Activated CD8-positive, alpha-beta T cell treated with anti-CD3 and anti-CD28 coated beads, Interleukin-2, amount 10 ng/mL, durations not matched to agents 7 days and 5 days (primary cell): Measurements from ENCODE around the gene MMP24OS. TPM values are rescaled to one million over a fixed set of nuclear protein-coding genes. Genes with fewer than 3 reads are reported as not detected.
A peak's percentile ranks its signal among the peaks of the same experiment; 100 is the strongest.
"Not testable (repeated sequence)": the region's sequence is repeated elsewhere in the genome, so short reads cannot be mapped to it uniquely, and the experiment has no call there.

ENCODE experiments used
- ATAC-seq: fragments of 150-1000 bp; cut with Tn5 transposase; one replicate; pipeline ENCODE4 v1.10.0; 2021; ENCODE audit warnings: moderate library complexity
- CTCF ChIA-PET: fragments of 350-600 bp; sonication (Branson Sonifier 250); formaldehyde crosslinking; loops from one replicate; lab custom pipeline; 2021; ENCODE audit warnings: antibody characterized with exemption; lab: Charles Lee
- POLR2A ChIA-PET: fragments of 350-600 bp; sonication (Branson Sonifier 250); formaldehyde crosslinking; loops from one replicate; lab custom pipeline; 2021; ENCODE audit warnings: antibody characterized with exemption; lab: Charles Lee
- DNase-seq: peaks from one replicate; pipeline ENCODE4 v3.0.0-alpha.2; 2020
- H3K27ac Mint-ChIP-seq: one replicate; pipeline ENCODE4 v1.8.0; 2021; ENCODE audit warnings: mild to moderate bottlenecking, mixed read lengths
- H3K27me3 Mint-ChIP-seq: one replicate; pipeline ENCODE4 v1.8.0; 2021; ENCODE audit warnings: low read depth, mixed read lengths
- H3K36me3 Mint-ChIP-seq: one replicate; pipeline ENCODE4 v1.8.0; 2021; ENCODE audit warnings: low read depth, mixed read lengths
- H3K4me1 Mint-ChIP-seq: one replicate; pipeline ENCODE4 v1.8.0; 2021; ENCODE audit warnings: low read depth, mixed read lengths
- H3K4me3 Mint-ChIP-seq: one replicate; pipeline ENCODE4 v1.8.0; 2021; ENCODE audit warnings: mild to moderate bottlenecking, mixed read lengths
- H3K9me3 Mint-ChIP-seq: one replicate; pipeline ENCODE4 v1.8.0; 2022; ENCODE audit warnings: mixed read lengths; ENCODE audit not compliant: insufficient read depth
- total RNA-seq, 2 experiments: library from RNA; stranded (reverse); gene quantifications; one replicate each; pipeline ENCODE4 v1.2.3, GENCODE V29; 2021

Gene MMP24OS
- total RNA-seq, 2 experiments from 2014 or later = 42.0 to 43.1 TPM

DNA sequence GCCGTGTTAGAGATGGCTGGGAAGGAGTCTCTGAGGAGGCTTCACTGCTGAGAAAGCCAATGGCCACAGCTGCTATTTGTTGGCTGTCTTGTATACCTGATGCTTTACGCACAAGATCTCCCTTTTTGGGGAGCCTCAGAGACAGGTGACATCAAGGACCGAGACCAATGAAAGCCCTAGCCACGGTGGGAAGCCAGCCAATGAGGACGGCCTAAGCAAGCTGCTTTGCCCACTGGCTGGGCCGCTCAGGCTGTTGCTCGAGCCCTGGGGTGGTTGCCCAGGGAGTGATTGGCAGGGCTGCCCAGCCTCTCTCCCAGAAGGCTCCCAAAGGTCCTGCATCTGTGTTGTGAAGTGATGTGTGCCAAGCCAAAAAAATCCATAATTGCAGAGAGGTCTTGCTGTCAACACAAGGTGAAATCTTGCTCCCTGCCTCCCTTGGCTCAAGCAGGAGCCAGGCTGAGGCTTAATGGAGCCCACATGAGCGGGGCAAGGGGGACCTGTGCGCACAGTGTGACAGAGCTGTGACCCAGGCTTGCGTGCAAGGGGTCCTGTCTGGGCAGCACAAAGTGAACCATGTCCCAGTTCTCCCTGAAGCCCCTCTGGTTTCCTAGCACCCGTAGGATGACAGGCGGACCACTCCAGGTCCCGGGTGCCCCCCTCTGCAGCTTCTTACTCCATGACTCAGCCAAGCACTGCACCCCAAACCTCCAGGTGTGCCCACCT, 4.3 kb downstream of the MMP24OS start:
- no peak for ATAC-seq
- Mint-ChIP-seq H3K4me3 (no peak overlapping the region), H3K9me3 (no peaks in the 10 kb centered on the region), H3K36me3 (peaks cover 20% of the 10 kb centered on the region), H3K27me3 (no peaks in the 10 kb centered on the region), H3K4me1 (peaks cover 31% of the 10 kb centered on the region), H3K27ac (no peak overlapping the region)
- ChIA-PET POLR2A (interaction anchor here (0.9 to 1.6 kb wide), 2 partner anchors 11 to 127 kb away, joined by 3 to 4 read pairs; partner anchors contain the start of gene EIF6), CTCF (interaction anchor here (0.6 to 2.1 kb wide), 3 partner anchors 23 to 176 kb away, joined by 3 to 8 read pairs (median 3); no protein-coding TSS in a partner anchor)
- no peak for DNase-seq

DNA sequence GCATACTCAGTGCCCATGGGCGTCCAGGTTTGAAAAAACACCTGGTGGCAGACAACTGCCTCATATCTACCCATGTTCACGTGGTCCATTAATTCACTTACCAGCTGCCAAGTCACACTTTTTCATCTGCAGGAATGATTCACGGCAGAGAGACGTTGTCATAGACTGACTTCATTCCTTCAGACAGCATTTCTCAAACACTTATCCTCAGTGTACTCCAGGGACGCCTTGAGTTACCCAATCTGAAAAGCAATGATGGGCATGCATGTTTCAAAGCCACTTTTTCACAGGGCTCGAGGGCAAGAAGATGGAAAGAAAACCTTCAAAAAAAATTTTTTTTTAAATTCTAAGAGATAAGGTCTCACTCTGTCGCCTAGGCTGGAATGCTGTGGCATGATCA, 6.0 kb downstream of the MMP24OS start:
- ATAC-seq (no peak), DNase-seq (no peak)
- peaks cover 20% of the 10 kb centered on the region for H3K4me1 Mint-ChIP-seq
- POLR2A ChIA-PET = no interaction called here
- peaks cover 12% of the 10 kb centered on the region for H3K36me3 Mint-ChIP-seq
- CTCF ChIA-PET = interaction anchor here (0.9 to 5.6 kb wide), 4 partner anchors 26 to 177 kb away, joined by 3 to 73 read pairs (median 20); partner anchors contain the start of gene EDEM2
- H3K27me3 Mint-ChIP-seq = no peaks in the 10 kb centered on the region
- H3K4me3 Mint-ChIP-seq = no peak overlapping the region
- no peaks in the 10 kb centered on the region for H3K9me3 Mint-ChIP-seq
- H3K27ac Mint-ChIP-seq = no peak overlapping the region

GRCh38 chr20:35271073-35271882, 6.6 kb downstream of the MMP24OS start:
- ATAC-seq = no peak
- Mint-ChIP-seq H3K36me3 (peaks cover 11% of the 10 kb centered on the region), H3K4me1 (peaks cover 17% of the 10 kb centered on the region), H3K9me3 (no peaks in the 10 kb centered on the region), H3K27ac (peak overlapping the region; percentile 62), H3K4me3 (no peak overlapping the region), H3K27me3 (no peaks in the 10 kb centered on the region)
- ChIA-PET CTCF (interaction anchor here (0.8 to 5.6 kb wide), 4 partner anchors 27 to 176 kb away, joined by 3 to 73 read pairs (median 18); partner anchors contain the start of gene EDEM2), POLR2A (no interaction called here)
- DNase-seq = no peak

DNA sequence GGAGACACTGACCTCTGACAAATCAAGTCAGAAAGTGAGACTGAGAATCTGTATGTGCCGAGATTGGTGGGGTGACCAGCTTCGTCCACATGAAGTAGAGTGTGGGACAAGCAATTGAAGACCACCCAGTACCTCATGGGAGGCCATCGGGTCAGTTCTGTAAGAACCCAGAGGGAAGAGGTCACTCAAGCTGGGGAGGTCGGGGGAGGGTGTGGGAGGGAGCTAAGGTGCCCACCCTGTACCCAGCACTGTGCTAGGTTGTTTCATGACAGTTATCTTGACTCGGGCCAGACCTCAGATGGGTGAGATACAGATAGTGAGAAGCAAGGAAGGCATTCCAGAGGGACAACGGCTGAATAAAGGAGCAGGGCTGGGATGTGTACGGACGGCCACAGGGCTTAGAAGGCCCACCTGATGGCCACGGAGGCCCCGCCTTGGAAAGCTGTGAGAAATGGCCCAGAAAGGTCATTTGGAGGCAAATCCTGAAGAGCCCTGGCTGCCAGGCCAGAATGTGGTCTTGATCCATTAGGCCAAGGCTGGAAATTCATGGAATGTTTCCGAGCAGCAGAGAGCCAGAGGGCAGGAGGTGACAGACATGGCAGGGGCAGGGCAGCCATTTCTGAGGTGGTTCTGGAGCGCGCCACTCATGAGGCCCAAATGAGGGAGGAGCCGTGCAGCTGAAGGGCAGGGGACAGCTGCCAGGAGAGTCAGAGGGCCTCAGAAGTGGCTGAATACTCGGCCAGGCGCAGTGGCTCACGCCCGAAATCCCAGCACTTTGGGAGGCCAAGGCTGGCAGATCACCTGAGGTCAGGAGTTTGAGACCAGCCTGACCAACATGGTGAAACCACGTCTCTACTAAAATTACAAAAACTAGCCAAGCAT, 7.7 kb downstream of the MMP24OS start:
- peaks cover 10% of the 10 kb centered on the region for H3K4me1 Mint-ChIP-seq
- H3K4me3 Mint-ChIP-seq = no peak overlapping the region
- ChIA-PET CTCF (interaction anchor here (0.8 to 5.6 kb wide), 7 partner anchors 14 to 175 kb away, joined by 3 to 73 read pairs (median 6); partner anchors contain the start of genes EDEM2 and EIF6), POLR2A (interaction anchor here (2.0 kb wide), 1 partner anchor 8 kb away, joined by 6 read pairs; the partner anchor contains the start of gene MMP24OS)
- H3K27me3 Mint-ChIP-seq = no peaks in the 10 kb centered on the region
- DNase-seq (no peak), ATAC-seq (no peak)
- no peaks in the 10 kb centered on the region for H3K9me3 Mint-ChIP-seq
- peaks cover 8% of the 10 kb centered on the region for H3K36me3 Mint-ChIP-seq
- H3K27ac Mint-ChIP-seq = no peak overlapping the region

- peak; percentile 67 for DNase-seq
- POLR2A ChIA-PET = interaction anchor here (0.7 to 2.0 kb wide), 2 partner anchors 9 to 172 kb away, joined by 3 to 6 read pairs; partner anchors contain the start of gene MMP24OS
- H3K4me3 Mint-ChIP-seq = no peak overlapping the region
- peaks cover 10% of the 10 kb centered on the region for H3K4me1 Mint-ChIP-seq
- no peaks in the 10 kb centered on the region for H3K9me3 Mint-ChIP-seq
- CTCF ChIA-PET = interaction anchor here (0.6 to 5.6 kb wide), 26 partner anchors 10 to 433 kb away, joined by 3 to 73 read pairs (median 4); partner anchors contain the start of genes EDEM2, EIF6 and MMP24
- H3K27me3 Mint-ChIP-seq = no peaks in the 10 kb centered on the region
- H3K27ac Mint-ChIP-seq = no peak overlapping the region
- peak; percentile 72 for ATAC-seq
- H3K36me3 Mint-ChIP-seq = peaks cover 8% of the 10 kb centered on the region
Observed at GRCh38 chr20:35269055-35269781, 8.7 kb downstream of the MMP24OS start.

GRCh38 chr20:35267092-35267491, 10.8 kb downstream of the MMP24OS start:
- Mint-ChIP-seq H3K27me3 (no peaks in the 10 kb centered on the region), H3K9me3 (no peaks in the 10 kb centered on the region), H3K27ac (no peak overlapping the region), H3K36me3 (peaks cover 8% of the 10 kb centered on the region), H3K4me1 (peaks cover 10% of the 10 kb centered on the region), H3K4me3 (no peak overlapping the region)
- ChIA-PET CTCF (interaction anchor here (5.6 kb wide), 1 partner anchor 120 kb away, joined by 73 read pairs; the partner anchor contains the start of gene EDEM2), POLR2A (no interaction called here)
- no peak for ATAC-seq
- DNase-seq = no peak

- no peaks in the 10 kb centered on the region for H3K9me3 Mint-ChIP-seq
- peaks cover 5% of the 10 kb centered on the region for H3K36me3 Mint-ChIP-seq
- no peaks in the 10 kb centered on the region for H3K4me1 Mint-ChIP-seq
- ChIA-PET POLR2A (interaction anchor here (1.1 kb wide), 1 partner anchor 13 kb away, joined by 3 read pairs; the partner anchor contains the start of gene MMP24OS), CTCF (interaction anchor here (0.9 to 2.3 kb wide), 5 partner anchors 11 to 120 kb away, joined by 3 to 10 read pairs (median 4); no protein-coding TSS in a partner anchor)
- no peaks in the 10 kb centered on the region for H3K27me3 Mint-ChIP-seq
- no peak overlapping the region for H3K27ac Mint-ChIP-seq
- DNase-seq = no peak
- H3K4me3 Mint-ChIP-seq = no peak overlapping the region
- no peak for ATAC-seq
Observed at GRCh38 chr20:35264755-35265154, 13.2 kb downstream of the MMP24OS start.

DNA sequence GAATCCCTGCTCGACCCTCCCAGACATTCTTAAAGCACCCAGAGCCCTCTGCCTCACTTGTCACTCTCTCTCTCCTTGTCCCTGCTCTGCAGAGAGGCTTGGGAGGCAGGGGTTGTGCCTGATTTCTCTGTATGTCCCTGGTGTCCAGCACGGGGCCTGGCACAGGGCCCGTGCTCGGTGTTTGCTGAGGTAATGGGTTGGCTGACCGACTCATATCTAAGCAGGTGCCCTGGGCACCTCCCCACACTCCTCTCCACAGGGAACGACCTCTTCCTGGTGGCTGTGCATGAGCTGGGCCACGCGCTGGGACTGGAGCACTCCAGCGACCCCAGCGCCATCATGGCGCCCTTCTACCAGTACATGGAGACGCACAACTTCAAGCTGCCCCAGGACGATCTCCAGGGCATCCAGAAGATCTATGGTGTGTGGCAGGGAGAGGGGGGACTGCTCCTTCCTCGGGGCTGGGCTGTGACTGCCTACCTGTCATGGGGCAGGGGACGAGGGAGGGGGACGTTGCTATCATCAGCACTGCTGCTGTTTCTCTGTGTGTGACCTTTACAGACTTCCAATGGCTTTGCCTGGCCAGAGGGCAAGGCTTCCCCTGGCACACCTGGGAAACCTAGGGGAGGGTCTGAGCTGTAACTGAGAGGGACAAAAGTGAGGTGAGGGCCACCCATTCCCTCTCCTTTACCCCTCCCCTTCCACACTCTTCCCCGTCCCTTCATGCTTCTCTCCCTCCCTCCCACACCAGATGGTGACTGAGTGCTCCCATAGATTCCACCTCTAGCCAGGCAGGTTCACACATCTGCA, 14.2 kb downstream of the MMP24OS start:
- no peak overlapping the region for H3K27ac Mint-ChIP-seq
- POLR2A ChIA-PET = no interaction called here
- CTCF ChIA-PET = interaction anchor here (0.9 to 2.3 kb wide), 4 partner anchors 10 to 119 kb away, joined by 3 to 10 read pairs (median 6); no protein-coding TSS in a partner anchor

DNA sequence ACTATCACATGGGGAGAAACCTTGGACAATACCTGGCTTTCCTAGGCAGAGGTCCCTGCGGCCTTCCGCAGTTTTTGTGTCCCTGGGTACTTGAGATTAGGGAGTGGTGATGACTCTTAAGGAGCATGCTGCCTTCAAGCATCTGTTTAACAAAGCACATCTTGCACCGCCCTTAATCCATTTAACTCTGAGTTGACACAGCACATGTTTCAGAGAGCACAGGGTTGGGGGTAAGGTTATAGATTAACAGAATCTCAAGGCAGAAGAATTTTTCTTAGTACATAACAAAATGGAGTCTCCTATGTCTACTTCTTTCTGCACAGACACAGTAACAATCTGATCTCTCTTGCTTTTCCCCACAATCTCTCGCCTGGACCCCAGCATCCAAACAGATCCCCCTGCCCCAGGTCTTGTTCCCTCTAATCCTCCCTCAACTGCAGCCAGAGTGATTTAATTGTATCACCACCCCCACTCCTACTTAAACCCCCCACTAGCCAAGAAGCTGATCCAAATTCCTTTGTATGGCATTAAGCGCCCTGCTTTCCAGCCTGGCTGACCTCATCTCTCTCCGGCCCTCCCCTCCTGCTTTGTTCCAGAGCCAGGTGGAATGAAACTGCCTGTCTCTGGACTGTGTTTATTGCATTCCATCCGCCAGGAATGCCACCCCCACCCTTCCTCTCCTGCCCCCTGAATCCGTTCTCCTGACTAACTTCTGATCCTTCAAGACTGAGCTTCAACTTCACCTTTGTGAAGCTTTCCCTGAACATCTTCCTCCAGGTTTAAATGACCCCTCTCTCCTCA, 15.0 kb downstream of the MMP24OS start:
- H3K27me3 Mint-ChIP-seq, ATAC-seq, H3K4me1 Mint-ChIP-seq, H3K27ac Mint-ChIP-seq, H3K4me3 Mint-ChIP-seq, H3K36me3 Mint-ChIP-seq, DNase-seq, H3K9me3 Mint-ChIP-seq, POLR2A ChIA-PET: not testable (repeated sequence)
- CTCF ChIA-PET = interaction anchor here (2.3 kb wide), 1 partner anchor 54 kb away, joined by 10 read pairs; no protein-coding TSS in a partner anchor

More for the DNA sequence above, 14.2 kb downstream of the MMP24OS start:
- ATAC-seq (no peak), DNase-seq (no peak)
- Mint-ChIP-seq H3K4me1 (no peaks in the 10 kb centered on the region), H3K36me3 (peaks cover 5% of the 10 kb centered on the region), H3K9me3 (no peaks in the 10 kb centered on the region), H3K27me3 (no peaks in the 10 kb centered on the region), H3K4me3 (no peak overlapping the region)
